HG03045 (cell line): ENCODE measurements around the gene THEMIS.
"Not testable (repeated sequence)": the region's sequence is repeated elsewhere in the genome, so short reads cannot be mapped to it uniquely, and the experiment has no call there.

ENCODE experiments used
- ATAC-seq: cut with Tn5 transposase; IDR thresholded peaks from one replicate; pipeline ENCODE4 v1.9.1; 2021; ENCODE audit warnings: mild to moderate bottlenecking, moderate library complexity; ENCODE audit not compliant: unreplicated experiment

THEMIS gene

GRCh38 chr6:127738423-127738822 lies 162.4 kb downstream of the THEMIS start:
- no peak for ATAC-seq

- ATAC-seq = no peak
Observed at GRCh38 chr6:127737768-127738167, 163.1 kb downstream of the THEMIS start.

DNA sequence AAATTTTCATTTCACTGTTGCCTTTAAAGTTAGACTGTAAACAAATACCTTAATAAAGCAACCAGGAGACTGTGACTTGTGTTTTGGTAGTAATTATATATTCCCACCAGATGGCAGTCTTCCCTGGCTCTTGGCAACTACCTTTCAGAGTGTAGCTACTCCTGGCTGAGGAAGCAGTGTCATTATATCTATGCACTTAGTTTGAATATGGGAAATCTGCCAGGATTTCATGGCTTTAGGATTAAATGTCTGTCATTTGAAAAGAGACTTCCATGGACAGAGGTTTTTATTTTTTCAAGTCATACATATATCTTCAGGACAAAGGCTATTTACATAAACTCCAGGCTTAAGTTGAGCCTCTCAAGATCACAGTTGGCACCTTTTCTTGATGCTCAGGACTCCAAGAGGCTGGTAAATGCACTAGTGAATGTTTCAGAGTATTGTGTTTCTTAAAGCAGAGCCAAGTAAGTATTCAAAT lies 163.8 kb downstream of the THEMIS start:
- peak; percentile 92 for ATAC-seq

DNA sequence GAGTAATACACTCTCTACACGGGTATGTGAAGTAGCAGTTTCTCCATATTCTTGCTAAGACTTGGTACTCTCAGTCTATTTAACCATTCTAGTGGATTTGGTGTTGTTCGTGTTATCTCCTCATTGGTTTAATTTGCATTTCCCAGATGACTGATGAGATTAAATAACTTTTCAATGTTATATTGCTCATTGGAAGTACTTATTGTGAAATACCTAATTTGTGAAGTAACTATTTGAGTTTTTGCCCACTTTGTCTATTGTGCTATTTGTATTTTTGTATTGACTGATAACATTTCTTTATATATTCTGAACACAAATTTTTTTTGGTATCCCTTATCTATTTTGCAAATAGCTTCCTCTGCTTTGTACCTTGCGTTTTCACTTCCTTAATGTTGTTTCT lies 167.9 kb downstream of the THEMIS start:
- no peak for ATAC-seq

GRCh38 chr6:127727260-127727953 lies 173.5 kb downstream of the THEMIS start:
- no peak for ATAC-seq

GRCh38 chr6:127725821-127726220 lies 175.0 kb downstream of the THEMIS start:
- no peak for ATAC-seq

- ATAC-seq = no peak
Observed at GRCh38 chr6:127718694-127719093, 182.2 kb downstream of the THEMIS start.

- ATAC-seq = no peak
Observed at GRCh38 chr6:127717384-127717783, 183.5 kb downstream of the THEMIS start.

- no peak for ATAC-seq
Observed at GRCh38 chr6:127716465-127716864, 184.4 kb downstream of the THEMIS start.

GRCh38 chr6:127710668-127711067 lies 190.2 kb downstream of the THEMIS start:
- no peak for ATAC-seq

- ATAC-seq = no peak
Observed at GRCh38 chr6:127706216-127706615, 194.6 kb downstream of the THEMIS start.

DNA sequence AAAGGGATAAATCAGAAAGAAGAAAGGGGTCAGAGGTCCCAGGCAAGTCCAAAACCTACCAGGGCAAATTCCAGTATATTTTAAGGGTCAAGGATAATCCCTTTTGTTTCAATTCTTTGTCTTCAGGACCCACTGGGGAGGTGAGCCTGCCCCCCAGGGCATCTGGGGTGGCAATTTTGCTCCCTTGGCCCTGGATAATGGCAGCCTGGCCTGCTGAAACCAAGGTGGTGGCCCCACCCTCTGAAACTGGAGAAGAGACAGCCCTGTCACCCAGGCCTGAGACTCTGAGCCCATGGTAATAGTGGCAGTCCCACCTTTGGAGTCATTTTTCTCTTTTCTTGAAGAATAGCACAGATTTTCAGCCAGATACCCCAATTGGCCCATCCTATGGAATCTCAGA lies 205.8 kb downstream of the THEMIS start:
- ATAC-seq = no peak

GRCh38 chr6:127691146-127691545 lies 209.7 kb downstream of the THEMIS start:
- no peak for ATAC-seq

DNA sequence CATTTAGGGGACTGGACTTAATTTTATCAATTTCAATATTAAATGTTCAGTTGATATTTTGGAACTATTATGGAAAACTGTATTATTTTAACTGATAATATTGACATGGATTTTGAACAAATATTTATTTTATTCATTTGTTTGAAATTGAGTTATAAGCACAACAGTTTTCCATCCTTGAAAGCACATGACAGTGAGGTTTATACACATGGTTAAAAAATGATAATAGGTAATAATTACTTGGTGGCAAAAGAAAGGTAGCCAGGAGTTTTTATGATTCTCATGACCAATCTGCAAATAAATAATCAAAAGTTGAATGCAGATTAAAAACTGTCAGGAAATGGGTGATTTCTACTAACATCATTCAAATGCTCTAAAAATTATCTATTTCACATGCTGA lies 210.3 kb downstream of the THEMIS start:
- ATAC-seq = no peak

DNA sequence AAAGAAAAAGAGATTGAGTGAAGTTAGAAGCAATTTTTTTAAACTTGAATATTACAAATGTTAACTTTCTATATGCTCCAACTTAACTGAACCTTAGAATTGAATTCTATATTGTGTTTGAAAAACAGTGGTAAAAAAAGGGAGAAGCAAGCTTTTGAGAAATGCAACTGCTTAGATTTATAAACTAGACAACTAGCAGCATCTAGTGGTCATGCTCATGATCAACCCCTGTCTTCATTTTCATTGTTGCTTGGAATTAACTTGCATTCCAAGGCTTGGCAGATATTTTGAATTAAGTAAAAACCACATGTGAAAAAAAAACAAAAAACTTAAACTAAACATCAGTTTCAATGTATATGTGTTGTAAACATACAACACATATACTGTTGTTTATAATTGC lies 210.8 kb downstream of the THEMIS start:
- ATAC-seq = no peak

- ATAC-seq = not testable (repeated sequence)
Observed at GRCh38 chr6:127687490-127687889, 213.4 kb downstream of the THEMIS start.

DNA sequence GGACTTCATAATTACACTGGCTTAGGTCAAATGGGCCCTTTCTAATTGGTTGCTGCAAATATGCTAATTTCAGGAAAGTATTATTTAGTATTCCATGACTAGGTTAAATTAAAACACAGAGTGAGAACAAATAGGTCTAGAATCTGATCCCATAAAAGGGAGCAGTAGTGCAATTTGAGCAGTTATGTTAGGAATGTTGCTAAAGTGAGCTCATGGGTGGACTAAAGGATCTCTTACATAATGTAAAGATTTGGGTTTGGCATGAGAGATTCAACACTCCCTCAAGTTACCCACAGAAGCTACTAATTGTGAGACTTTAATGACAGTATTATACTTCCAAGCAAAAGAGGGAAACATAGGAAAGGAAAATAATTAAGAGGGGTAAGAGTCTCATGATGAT lies 214.8 kb downstream of the THEMIS start:
- ATAC-seq = no peak

DNA sequence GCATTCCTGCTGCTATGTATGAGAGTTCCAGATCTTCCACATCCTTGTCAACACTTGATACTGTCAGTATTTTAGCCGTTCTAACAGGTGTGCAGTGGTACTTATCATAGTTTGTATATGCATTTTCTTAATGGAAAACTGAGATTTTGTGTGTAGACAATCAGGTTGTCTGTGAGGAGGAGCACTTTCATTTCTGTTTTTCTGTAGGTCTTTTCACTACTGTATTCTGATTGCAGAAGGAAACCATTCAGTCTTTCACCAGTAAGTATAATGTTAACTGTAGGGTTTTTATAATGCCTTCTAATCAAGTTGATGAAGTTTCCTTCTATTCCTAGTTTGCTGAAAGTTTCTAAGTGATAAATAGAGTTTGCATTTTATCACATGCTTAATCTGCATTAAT lies 216.4 kb downstream of the THEMIS start:
- ATAC-seq = no peak
